Heart right ventricle (tissue), 16 donors: ENCODE results near the gene DNAH3. TPM values are rescaled to one million over a fixed set of nuclear protein-coding genes. Genes with fewer than 3 reads are reported as not detected.

Source experiments
- ATAC-seq, 8 donors: fragments of 200-7000 bp; cut with Tn5 transposase; one replicate each; pipeline ENCODE4 v1.9.1; 2020; ENCODE audit warnings: mild to moderate bottlenecking in 8 of 8, moderate library complexity in 8 of 8, moderate number of reproducible peaks in 1 of 8
- DNase-seq, 2 donors: peaks; one replicate each; pipeline ENCODE4 v3.0.0-alpha.2; 2020
- H3K27ac ChIP-seq, 10 donors: fragments of 200-600 bp; sonication (generic) in 2 of 10; one replicate each; pipeline versions ENCODE4 v1.5.0 to v1.8.0; 2020 to 2022; ENCODE audit warnings: mild to moderate bottlenecking in 3 of 10
- H3K27me3 ChIP-seq, 7 donors: fragments of 200-600 bp; one replicate each; pipeline ENCODE4 v1.8.0; 2021 to 2022; ENCODE audit warnings: mild to moderate bottlenecking in 2 of 7
- H3K36me3 ChIP-seq, 9 donors: fragments of 200-600 bp; sonication (generic) in 1 of 9; one replicate each; pipeline versions ENCODE4 v1.5.0 to v1.8.0; 2020 to 2022; ENCODE audit warnings: mild to moderate bottlenecking in 2 of 9
- H3K4me1 ChIP-seq, 9 donors: fragments of 200-600 bp; sonication (generic) in 1 of 9; one replicate each; pipeline versions ENCODE4 v1.5.0 to v1.8.0; 2020 to 2022; ENCODE audit warnings: mild to moderate bottlenecking in 4 of 9
- H3K4me3 ChIP-seq, 10 donors: fragments of 200-600 bp; sonication (generic) in 2 of 10; one replicate each; pipeline versions ENCODE4 v1.5.0 to v1.8.0; 2020 to 2022; ENCODE audit warnings: mild to moderate bottlenecking in 7 of 10, moderate library complexity in 2 of 10
- H3K9me3 ChIP-seq, 11 donors: fragments of 200-600 bp in 10 of 11; sonication (generic) in 2 of 11; one replicate each; pipeline versions ENCODE4 v1.5.0 to v1.8.0; 2013 to 2022; ENCODE audit warnings: mild to moderate bottlenecking in 2 of 11, control low read depth in 1 of 11, moderate library complexity in 1 of 11
- WGBS, 2 donors: extraction: QIAGEN DNeasy Blood & Tissue Kit; methylation state at CpG; one replicate each; pipeline ENCODE4 v1.1.7; 2013; ENCODE audit warnings: inconsistent platforms in 1 of 2; 5-methylcytosine and 5-hydroxymethylcytosine counted together
- intact Hi-C, 10 donors: fragments of 100-400 bp; cut with DNase I; formaldehyde crosslinking; loops; one replicate each; pipeline versions ENCODE4 v1.11.1 to v1.14.2; 2022
- polyA plus RNA-seq, 2 donors: library from polyadenylated mRNA; stranded (reverse); fragments of 200-250 nt; gene quantifications; one replicate each; pipeline ENCODE4 v1.2.3, GENCODE V29; 2013
- total RNA-seq, 10 donors: library from RNA; stranded (reverse); fragmentation: NEBNext Ultra II Directional in 3 of 10; extraction: Animal tissue kit (Norgen Biotek cat#: 25700) in 3 of 10; gene quantifications; one replicate each; pipeline versions ENCODE4 v1.2.1 to v1.2.4, GENCODE V29; 2021 to 2023
- TF ChIP-seq, protein P1 (sequence below), 9 donors: fragments of 200-600 bp; sonication (generic) in 2 of 9; IDR thresholded peaks; one replicate each; pipeline versions ENCODE4 v1.5.0 to v1.8.0; 2021 to 2022; ENCODE audit warnings: antibody characterized with exemption in 9 of 9, mild to moderate bottlenecking in 5 of 9, moderate library complexity in 1 of 9
- donor health status: Arrhythmogenic right ventricular cardiomyopathy.
- donor health status: ischemic (EF 13 %, LVEDD 7.1; RV severe dilation, severe dysfunction).
- donor health status: healthy with polysubstance abuse.
- donor health status: DM: no; HTN: yes; CAD: no.
- donor health status: DM: no; HTN: no; CAD: no.
- donor health status: ischemic (EF 25% LVEDD 6.9; RV normal size, moderate dysfunction).
- donor health status: ischemic (EF 25% LVEDD 5.7; RV mildly dilated, moderate dysfunction).
- donor health status: healthy.
- donor health status: DM: yes; HTN: yes; CAD: no.
- donor health status: Ischemic cardiomyopathy.
- donor health status: ischemic (EF 35%, LVEDD 5.7; RV mildly dilated, moderate dysfunction).
- donor health status: nonischemic (EF 11% LVEDD 7.7; RV severe dilation, severe dysfunction).
- donor health status: DM: yes; HTN: yes; CAD: no.
- donor health status: PGD.
- donor health status: ischemic (EF 29% LVEDD 5.4; RV normal size, mild dysfunction).
- donor health status: nonischemic (EF 23%, LVEDD 6.1; RV moderate dilation, normal function).

DNAH3 gene
- total and polyA plus RNA-seq, 12 donors: 0.39 to 3.7 (median 1.0) TPM; not detected in 1

DNA sequence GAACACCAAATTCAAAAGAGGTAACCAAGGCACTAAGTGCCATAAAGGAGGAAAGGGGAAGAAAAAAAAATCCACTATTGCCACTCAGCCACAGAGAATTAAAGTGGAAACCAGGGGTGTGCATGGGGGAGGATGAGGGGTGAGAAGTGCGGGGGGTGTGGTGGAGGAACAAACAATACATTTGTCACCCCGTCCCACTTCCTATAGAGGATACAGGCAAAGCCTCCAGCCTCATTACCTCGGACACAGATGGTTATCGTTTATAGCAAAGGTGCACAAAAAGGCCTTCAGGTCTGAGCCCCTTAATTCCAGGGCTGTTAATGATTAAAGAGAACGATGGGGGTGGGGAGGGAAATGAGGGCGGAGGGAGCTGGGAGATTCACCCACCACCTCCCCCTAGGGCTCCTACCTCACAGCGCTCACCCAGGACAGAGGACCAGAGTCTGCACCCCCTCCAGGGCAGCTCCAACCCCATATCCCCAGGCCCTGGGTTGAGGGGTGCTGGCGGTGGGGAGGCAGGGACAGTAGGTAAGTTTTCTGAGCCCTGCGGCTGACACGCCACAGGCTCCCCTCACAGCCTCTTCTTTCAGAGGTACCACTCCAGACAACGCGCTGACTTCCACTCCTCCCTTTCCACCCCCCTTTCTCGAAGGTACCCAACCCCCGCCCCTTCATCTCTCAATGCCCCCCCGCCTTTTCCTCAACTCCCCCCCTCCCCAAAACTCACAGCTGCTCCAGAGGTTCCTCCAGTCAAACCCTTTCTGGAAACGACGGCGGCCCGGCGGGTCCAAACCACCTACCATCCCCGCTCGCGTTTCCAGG is 251.0 kb downstream of the DNAH3 start:
- ATAC-seq: peak in 4 of 8 donors; percentile 1 to 27 (median 3)
- Histone ChIP-seq H3K9me3 (no peaks in the 10 kb centered on the region), H3K4me1 (peaks cover 5 to 76% (median 60%) of the 10 kb centered on the region in 9 donors)

DNA sequence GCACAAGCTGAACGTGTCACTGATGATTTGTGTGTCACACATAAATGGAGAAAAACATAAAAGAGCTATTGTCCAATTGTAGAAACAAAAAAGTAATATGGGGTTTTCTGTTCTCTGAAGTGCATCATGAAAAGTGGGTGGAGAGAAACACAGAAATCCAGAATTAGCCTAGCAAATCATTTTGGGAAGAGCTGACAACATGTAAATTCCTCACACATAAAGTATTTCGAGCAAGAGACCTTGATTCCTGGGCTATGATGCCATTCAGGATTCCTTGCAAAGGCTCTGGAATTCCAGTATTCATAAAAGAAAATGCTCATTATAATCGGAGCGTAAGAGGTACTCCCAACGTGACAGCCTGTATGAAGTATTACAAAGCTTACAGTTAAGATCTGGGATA is 251.6 kb downstream of the DNAH3 start:
- intact Hi-C loops: loop anchor here in 2 of 10 donors (2.0 to 5.0 kb wide), 2 partner anchors 47 to 48 kb away; no protein-coding TSS in a partner anchor

More for the DNA sequence above, 251.0 kb downstream of the DNAH3 start:
- Histone ChIP-seq H3K4me3 (peak overlapping the region; percentile 62 to 86 (median 76)), H3K27me3 (no peaks in the 10 kb centered on the region), H3K36me3 (peaks cover 0 to 32% (median 6%) of the 10 kb centered on the region in 9 donors), H3K27ac (peak overlapping the region; percentile 95 to 99 (median 98))
- TF ChIP-seq, protein P1, sequence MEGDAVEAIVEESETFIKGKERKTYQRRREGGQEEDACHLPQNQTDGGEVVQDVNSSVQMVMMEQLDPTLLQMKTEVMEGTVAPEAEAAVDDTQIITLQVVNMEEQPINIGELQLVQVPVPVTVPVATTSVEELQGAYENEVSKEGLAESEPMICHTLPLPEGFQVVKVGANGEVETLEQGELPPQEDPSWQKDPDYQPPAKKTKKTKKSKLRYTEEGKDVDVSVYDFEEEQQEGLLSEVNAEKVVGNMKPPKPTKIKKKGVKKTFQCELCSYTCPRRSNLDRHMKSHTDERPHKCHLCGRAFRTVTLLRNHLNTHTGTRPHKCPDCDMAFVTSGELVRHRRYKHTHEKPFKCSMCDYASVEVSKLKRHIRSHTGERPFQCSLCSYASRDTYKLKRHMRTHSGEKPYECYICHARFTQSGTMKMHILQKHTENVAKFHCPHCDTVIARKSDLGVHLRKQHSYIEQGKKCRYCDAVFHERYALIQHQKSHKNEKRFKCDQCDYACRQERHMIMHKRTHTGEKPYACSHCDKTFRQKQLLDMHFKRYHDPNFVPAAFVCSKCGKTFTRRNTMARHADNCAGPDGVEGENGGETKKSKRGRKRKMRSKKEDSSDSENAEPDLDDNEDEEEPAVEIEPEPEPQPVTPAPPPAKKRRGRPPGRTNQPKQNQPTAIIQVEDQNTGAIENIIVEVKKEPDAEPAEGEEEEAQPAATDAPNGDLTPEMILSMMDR (IDR thresholded peaks at IDR 0.05): no peak
- 0 to 2% methylated on average over 22 to 23 of the region's 23 CpGs for WGBS, 2 donors
- intact Hi-C loops: loop anchor here (2.0 to 10.0 kb wide), 7 partner anchors 32 to 92 kb away; partner anchors contain the start of genes ERI2 (in 1 of the 10) and REXO5 (in 1 of the 10)
- DNase-seq: no peak

DNA sequence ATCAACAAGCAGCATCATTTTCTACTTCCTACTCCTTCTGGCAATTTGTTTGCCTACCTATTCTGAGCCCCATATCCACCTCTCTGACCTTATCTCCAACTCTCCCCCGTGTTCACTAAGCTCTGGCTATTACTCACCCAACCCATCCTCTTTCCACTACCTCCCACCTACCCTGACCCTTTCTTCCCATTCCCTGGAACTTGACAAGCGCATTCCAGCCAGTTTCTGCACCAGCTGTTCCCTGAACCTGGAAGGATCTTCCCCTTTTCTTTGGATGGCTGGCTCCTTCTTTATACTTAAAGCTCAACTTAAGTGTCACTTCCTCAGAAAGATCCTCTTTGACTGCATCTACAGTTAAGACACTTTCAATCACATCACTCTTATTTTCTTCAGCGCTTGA is 252.7 kb downstream of the DNAH3 start:
- DNase-seq (no peak), ATAC-seq (no peak)
- H3K4me3 ChIP-seq: peak overlapping the region in 1 of 10 donors; percentile 73
- 68% methylated on average over 3 of the region's 3 CpGs for WGBS, 2 donors
- peaks cover 5 to 70% (median 43%) of the 10 kb centered on the region in 9 donors for H3K4me1 ChIP-seq
- peaks cover 0 to 49% (median 8%) of the 10 kb centered on the region in 9 donors for H3K36me3 ChIP-seq
- TF ChIP-seq, protein P1 (IDR thresholded peaks at IDR 0.05): no peak
- peak overlapping the region in 2 of 10 donors; percentile 95 to 97 for H3K27ac ChIP-seq
- no peaks in the 10 kb centered on the region for H3K27me3 ChIP-seq
- intact Hi-C loops: loop anchor here in 2 of 10 donors (2.0 to 5.0 kb wide), 2 partner anchors 46 to 47 kb away; no protein-coding TSS in a partner anchor
- H3K9me3 ChIP-seq: no peaks in the 10 kb centered on the region

More for the DNA sequence above, 251.6 kb downstream of the DNAH3 start:
- Histone ChIP-seq H3K4me1 (peaks cover 5 to 76% (median 55%) of the 10 kb centered on the region in 9 donors), H3K4me3 (peak overlapping the region; percentile 62 to 86 (median 76)), H3K9me3 (no peaks in the 10 kb centered on the region), H3K36me3 (peaks cover 0 to 38% (median 8%) of the 10 kb centered on the region in 9 donors), H3K27ac (peak overlapping the region in 9 of 10 donors; percentile 95 to 99 (median 98)), H3K27me3 (no peaks in the 10 kb centered on the region)
- DNase-seq (no peak), ATAC-seq (no peak)
- TF ChIP-seq, protein P1 (IDR thresholded peaks at IDR 0.05): no peak
- 6 to 10% methylated on average over 5 of the region's 5 CpGs for WGBS, 2 donors

DNA sequence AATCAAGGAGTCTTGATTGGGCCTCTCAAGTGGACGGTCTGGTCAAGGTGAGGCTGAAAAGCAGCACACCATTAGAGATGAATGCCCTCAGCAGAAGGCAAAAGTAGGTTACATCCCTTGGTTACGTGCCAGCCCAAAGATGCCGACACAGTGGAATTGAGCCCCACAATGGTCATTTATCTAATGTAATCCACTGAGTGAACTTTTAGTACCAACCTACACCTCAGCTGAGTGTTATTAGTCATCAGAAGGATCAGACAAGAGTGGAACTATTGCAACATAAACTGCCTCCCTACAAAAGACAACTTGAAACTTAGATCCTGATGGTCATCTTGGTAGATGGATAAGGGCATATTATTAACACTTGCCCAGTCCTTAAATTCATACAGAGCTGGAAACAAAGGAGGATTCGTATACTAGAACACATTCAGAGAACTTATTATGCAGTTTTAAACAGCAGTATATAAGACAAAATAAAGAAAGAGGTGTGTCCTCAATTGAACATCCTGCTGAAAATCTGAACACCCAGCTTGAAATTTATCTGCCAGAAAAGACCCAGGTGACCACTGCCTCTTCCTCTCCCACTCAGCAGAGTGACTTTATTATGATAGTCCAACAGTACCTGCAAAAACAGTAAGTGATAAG is 253.3 kb downstream of the DNAH3 start:
- ATAC-seq: no peak
- Histone ChIP-seq H3K36me3 (peaks cover 0 to 55% (median 8%) of the 10 kb centered on the region in 9 donors), H3K27me3 (no peaks in the 10 kb centered on the region), H3K4me3 (no peak overlapping the region), H3K27ac (peak overlapping the region in 3 of 10 donors; percentile 7 to 97 (median 95)), H3K4me1 (peaks cover 3 to 64% (median 38%) of the 10 kb centered on the region in 9 donors), H3K9me3 (no peaks in the 10 kb centered on the region)
- DNase-seq: no peak
- TF ChIP-seq, protein P1 (IDR thresholded peaks at IDR 0.05): no peak
- intact Hi-C loops: loop anchor here in 1 of 10 donors (5.0 kb wide), 1 partner anchor 45 kb away; no protein-coding TSS in a partner anchor
- 80 to 82% methylated on average over 4 of the region's 4 CpGs for WGBS, 2 donors
